PC-3 (cell line): ENCODE measurements around the gene TUBGCP6.

ENCODE experiments used
- EZH2 ChIP-seq: fragments of 300-600 bp; sonication (generic); IDR thresholded peaks from one replicate; pipeline ENCODE4 v1.6.1; 2017; ENCODE audit warnings: antibody characterized with exemption, mild to moderate bottlenecking, low read length; ENCODE audit not compliant: unreplicated experiment
- TF ChIP-seq, protein P1 (sequence below): fragments of 300-600 bp; sonication (generic); conservative IDR thresholded peaks from 2 replicates; pipeline ENCODE4 v1.5.1; 2017; ENCODE audit warnings: antibody characterized with exemption, low read depth, mild to moderate bottlenecking, low read length

DNA sequence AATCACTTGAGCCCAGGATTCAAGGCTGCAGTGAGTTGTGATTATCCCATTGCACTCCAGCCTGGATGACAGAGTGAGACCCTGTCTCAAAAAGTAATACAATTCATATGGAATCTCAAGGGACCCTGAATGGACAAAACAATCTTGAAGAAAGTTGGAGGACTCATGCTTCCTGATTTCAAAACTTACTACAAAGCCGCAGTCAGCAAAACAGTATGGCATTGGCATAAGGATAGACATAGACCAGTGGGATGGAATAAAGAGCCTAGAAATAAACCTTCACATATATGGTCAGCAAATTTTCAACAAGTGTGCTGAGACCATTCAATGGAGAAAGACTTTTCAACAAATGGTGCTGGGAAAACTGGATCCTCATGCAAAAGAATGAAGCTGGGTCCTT lies 41.5 kb downstream of the TUBGCP6 start:
- TF ChIP-seq, protein P1, sequence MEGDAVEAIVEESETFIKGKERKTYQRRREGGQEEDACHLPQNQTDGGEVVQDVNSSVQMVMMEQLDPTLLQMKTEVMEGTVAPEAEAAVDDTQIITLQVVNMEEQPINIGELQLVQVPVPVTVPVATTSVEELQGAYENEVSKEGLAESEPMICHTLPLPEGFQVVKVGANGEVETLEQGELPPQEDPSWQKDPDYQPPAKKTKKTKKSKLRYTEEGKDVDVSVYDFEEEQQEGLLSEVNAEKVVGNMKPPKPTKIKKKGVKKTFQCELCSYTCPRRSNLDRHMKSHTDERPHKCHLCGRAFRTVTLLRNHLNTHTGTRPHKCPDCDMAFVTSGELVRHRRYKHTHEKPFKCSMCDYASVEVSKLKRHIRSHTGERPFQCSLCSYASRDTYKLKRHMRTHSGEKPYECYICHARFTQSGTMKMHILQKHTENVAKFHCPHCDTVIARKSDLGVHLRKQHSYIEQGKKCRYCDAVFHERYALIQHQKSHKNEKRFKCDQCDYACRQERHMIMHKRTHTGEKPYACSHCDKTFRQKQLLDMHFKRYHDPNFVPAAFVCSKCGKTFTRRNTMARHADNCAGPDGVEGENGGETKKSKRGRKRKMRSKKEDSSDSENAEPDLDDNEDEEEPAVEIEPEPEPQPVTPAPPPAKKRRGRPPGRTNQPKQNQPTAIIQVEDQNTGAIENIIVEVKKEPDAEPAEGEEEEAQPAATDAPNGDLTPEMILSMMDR: no peak
- TF ChIP-seq EZH2: no peak
